GM23338 (cell line): Measurements from ENCODE around the gene NDST3. TPM values are rescaled to one million over a fixed set of nuclear protein-coding genes. Genes with fewer than 3 reads are reported as not detected.

Source experiments
- ATAC-seq: fragments of 200-7000 bp; cut with Tn5 transposase; 3 replicates; pipeline ENCODE4 v1.9.1; 2020
- DNase-seq: peaks from one replicate; pipeline ENCODE4 v3.0.0-alpha.2; 2015; ENCODE audit warnings: low spot score
- H2AFZ ChIP-seq: fragments of 200-600 bp; sonication (generic); 2 replicates; pipeline ENCODE4 v1.8.0; 2016; ENCODE audit warnings: antibody characterized with exemption, mild to moderate bottlenecking, moderate library complexity
- H3F3A ChIP-seq: fragments of 200-600 bp; sonication (generic); replicated peaks from 2 replicates; pipeline ENCODE4 v1.8.0; 2017; ENCODE audit warnings: antibody characterized with exemption, mixed run types, low read depth
- H3K27ac ChIP-seq: fragments of 200-600 bp; sonication (generic); 2 replicates; pipeline ENCODE4 v1.6.1; 2016; ENCODE audit warnings: low read depth
- H3K27me3 ChIP-seq: fragments of 200-600 bp; sonication (generic); 2 replicates; pipeline ENCODE4 v1.8.0; 2016; ENCODE audit warnings: mild to moderate bottlenecking, mixed run types, moderate library complexity; ENCODE audit not compliant: insufficient read depth
- H3K36me3 ChIP-seq: fragments of 200-600 bp; sonication (generic); 2 replicates; pipeline ENCODE4 v1.8.0; 2016; ENCODE audit warnings: mild to moderate bottlenecking; ENCODE audit not compliant: insufficient read depth
- H3K4me1 ChIP-seq: fragments of 200-600 bp; sonication (generic); 2 replicates; pipeline ENCODE4 v1.8.0; 2016; ENCODE audit warnings: mild to moderate bottlenecking, moderate library complexity; ENCODE audit not compliant: insufficient read depth
- H3K4me2 ChIP-seq: fragments of 200-600 bp; sonication (generic); 2 replicates; pipeline ENCODE4 v1.7.1; 2017; ENCODE audit warnings: mixed run types
- H3K4me3 ChIP-seq: fragments of 200-600 bp; sonication (generic); 2 replicates; pipeline ENCODE4 v1.6.1; 2016; ENCODE audit warnings: mixed run types
- H3K79me2 ChIP-seq: fragments of 200-600 bp; sonication (generic); replicated peaks from 2 replicates; pipeline ENCODE4 v1.8.0; 2017; ENCODE audit warnings: mild to moderate bottlenecking; ENCODE audit not compliant: insufficient read depth
- H3K9me2 ChIP-seq: fragments of 200-600 bp; sonication (generic); 2 replicates; pipeline ENCODE4 v1.8.0; 2017; ENCODE audit not compliant: insufficient read depth
- H4K20me1 ChIP-seq: fragments of 200-600 bp; sonication (generic); replicated peaks from 2 replicates; pipeline ENCODE4 v1.8.0; 2017; ENCODE audit warnings: mild to moderate bottlenecking; ENCODE audit not compliant: insufficient read depth
- H3K27ac Mint-ChIP-seq: 2 replicates; pipeline ENCODE4 v1.8.0; 2020; ENCODE audit warnings: inconsistent platforms, mild to moderate bottlenecking, moderate library complexity, mixed read lengths
- H3K27me3 Mint-ChIP-seq: 3 replicates; pipeline ENCODE4 v1.8.0; 2022; ENCODE audit warnings: low read depth, mild to moderate bottlenecking, moderate library complexity, mixed read lengths, inconsistent platforms; ENCODE audit not compliant: insufficient read depth, poor library complexity
- H3K36me3 Mint-ChIP-seq: 3 replicates; pipeline ENCODE4 v1.8.0; 2021; ENCODE audit warnings: low read depth, mild to moderate bottlenecking, inconsistent platforms, moderate library complexity, mixed read lengths
- H3K4me1 Mint-ChIP-seq: 3 replicates; pipeline ENCODE4 v1.8.0; 2020; ENCODE audit warnings: mild to moderate bottlenecking, inconsistent platforms, mixed read lengths
- H3K4me3 Mint-ChIP-seq: 3 replicates; pipeline ENCODE4 v1.8.0; 2021; ENCODE audit warnings: moderate library complexity, mild to moderate bottlenecking, inconsistent platforms, mixed read lengths
- H3K9me3 Mint-ChIP-seq: 3 replicates; pipeline ENCODE4 v1.8.0; 2020; ENCODE audit warnings: moderate library complexity, mild to moderate bottlenecking, inconsistent platforms, mixed read lengths
- CREB1 ChIP-seq: fragments of 250-450 bp; sonication (Bioruptor Pico); IDR thresholded peaks from 2 replicates; pipeline ENCODE4 v1.5.0; 2020; ENCODE audit warnings: low read depth, mild to moderate bottlenecking, moderate library complexity
- EZH2 ChIP-seq: fragments of 200-600 bp; sonication (generic); IDR thresholded peaks from one replicate; pipeline ENCODE4 v1.8.0; 2017; ENCODE audit warnings: antibody characterized with exemption, mild to moderate bottlenecking, low read depth; ENCODE audit not compliant: unreplicated experiment
- EZH2phosphoT487 ChIP-seq: fragments of 200-600 bp; sonication (generic); IDR thresholded peaks from one replicate; pipeline ENCODE4 v1.8.1; 2018; ENCODE audit warnings: antibody characterized with exemption; ENCODE audit not compliant: unreplicated experiment
- POLR2AphosphoS5 ChIP-seq: IDR thresholded peaks from 2 replicates; pipeline ENCODE4 v1.6.1; 2016; ENCODE audit warnings: antibody characterized with exemption, low read depth
- REST ChIP-seq: IDR thresholded peaks from one replicate; pipeline ENCODE4 v1.6.1; 2018; ENCODE audit warnings: antibody characterized with exemption; ENCODE audit not compliant: unreplicated experiment
- STAT1 ChIP-seq: IDR thresholded peaks from one replicate; pipeline ENCODE4 v1.6.1; 2016; ENCODE audit warnings: antibody characterized with exemption; ENCODE audit not compliant: unreplicated experiment
- ZNF114 ChIP-seq: fragments of 250-450 bp; sonication (Bioruptor Pico); IDR thresholded peaks from 2 replicates; pipeline ENCODE4 v1.5.0; 2020; ENCODE audit warnings: mild to moderate bottlenecking, moderate library complexity
- ZNF331 ChIP-seq: fragments of 250-450 bp; sonication (Bioruptor Pico); IDR thresholded peaks from 2 replicates; pipeline ENCODE4 v1.5.0; 2020; ENCODE audit warnings: low read depth, mild to moderate bottlenecking, moderate library complexity
- ZNF462 ChIP-seq: fragments of 250-450 bp; sonication (Bioruptor Pico); IDR thresholded peaks from 2 replicates; pipeline ENCODE4 v1.5.0; 2020; ENCODE audit warnings: mild to moderate bottlenecking, moderate library complexity
- polyA plus RNA-seq: library from polyadenylated mRNA; unstranded; fragments of >200 nt; fragmentation: Nextera tagmentation; extraction: Ambion mirVana; gene quantifications from 2 replicates; pipeline ENCODE4 v1.2.1, GENCODE V29; 2016
- total RNA-seq: library from RNA; depleted of rRNA; stranded (reverse); fragments of >200 nt; shearing (Covaris generic); gene quantifications from 2 replicates; pipeline ENCODE4 v1.2.3, GENCODE V29; 2014
- TF ChIP-seq, protein P1 (sequence below), 2 experiments: fragments of 200-600 bp in 1 of 2; sonication (generic) in 1 of 2; conservative IDR thresholded peaks; 2 replicates each; pipeline versions ENCODE4 v1.5.1 to v1.6.1; 2016 to 2017; ENCODE audit warnings: antibody characterized with exemption in 2 of 2, low read depth in 2 of 2, mild to moderate bottlenecking in 2 of 2, moderate library complexity in 1 of 2

NDST3 gene
- total and polyA plus RNA-seq, 2 experiments from 2014 or later, result 0.19 to 0.56 TPM

DNA sequence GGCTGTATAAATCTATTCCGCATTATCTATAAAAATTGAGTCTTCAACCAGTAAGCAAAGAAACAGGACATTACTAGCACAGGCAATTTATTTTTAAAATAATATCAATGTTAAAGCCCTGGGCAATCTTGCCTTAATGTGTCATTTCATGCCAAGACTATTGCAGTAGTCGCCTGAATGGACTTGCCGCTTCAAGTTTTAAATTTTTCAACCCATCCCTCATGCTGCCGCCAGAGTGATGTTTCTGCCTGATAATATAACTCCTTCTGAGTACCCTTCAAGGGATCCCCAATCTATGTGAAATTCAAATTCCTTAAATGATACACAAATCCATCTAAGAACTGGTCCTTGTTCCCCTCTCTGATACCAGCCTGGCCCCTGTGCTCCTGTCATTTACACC is 251.6 kb downstream of the NDST3 start:
- H3F3A ChIP-seq, result peaks cover 5% of the 10 kb centered on the region; the same call in 1 of the 2 replicates
- no peak for TF ChIP-seq CREB1 (CRISPR knock-in tag)
- TF ChIP-seq POLR2AphosphoS5, result no peak
- TF ChIP-seq EZH2, result no peak
- no peak for TF ChIP-seq REST
- DNase-seq (no peak), ATAC-seq (no peak)
- no peaks in the 10 kb centered on the region for H3K9me2 ChIP-seq
- Mint-ChIP-seq H3K27ac (no peak overlapping the region), H3K36me3 (peaks cover 11% of the 10 kb centered on the region; the same call in 2 of the 3 replicates), H3K27me3 (no peaks in the 10 kb centered on the region), H3K9me3 (no peaks in the 10 kb centered on the region), H3K4me1 (peaks cover 15% of the 10 kb centered on the region), H3K4me3 (no peak overlapping the region)
- no peak overlapping the region for H2AFZ ChIP-seq
- no peak overlapping the region for H3K4me2 ChIP-seq
- no peaks in the 10 kb centered on the region for H3K79me2 ChIP-seq
- no peaks in the 10 kb centered on the region for H3K36me3 ChIP-seq
- no peaks in the 10 kb centered on the region for H3K27me3 ChIP-seq
- H3K4me3 ChIP-seq, result no peak overlapping the region
- H3K27ac ChIP-seq, result no peak overlapping the region
- H4K20me1 ChIP-seq, result no peaks in the 10 kb centered on the region
- peaks cover 10% of the 10 kb centered on the region for H3K4me1 ChIP-seq

GRCh38 chr4:118286685-118287084 is 252.4 kb downstream of the NDST3 start:
- no peaks in the 10 kb centered on the region for H3K27me3 ChIP-seq
- H3K9me2 ChIP-seq, result no peaks in the 10 kb centered on the region
- peaks cover 7% of the 10 kb centered on the region; the same call in 1 of the 2 replicates for H3K4me1 ChIP-seq
- H3F3A ChIP-seq, result peaks cover 5% of the 10 kb centered on the region; the same call in 1 of the 2 replicates
- H3K4me2 ChIP-seq, result no peak overlapping the region
- no peaks in the 10 kb centered on the region for H3K79me2 ChIP-seq
- no peak overlapping the region for H2AFZ ChIP-seq
- H4K20me1 ChIP-seq, result no peaks in the 10 kb centered on the region
- H3K4me3 ChIP-seq, result no peak overlapping the region
- Mint-ChIP-seq H3K27ac (no peak overlapping the region), H3K9me3 (no peaks in the 10 kb centered on the region), H3K4me3 (no peak overlapping the region), H3K36me3 (peaks cover 4% of the 10 kb centered on the region; the same call in 2 of the 3 replicates), H3K4me1 (peaks cover 8% of the 10 kb centered on the region), H3K27me3 (peaks cover 3% of the 10 kb centered on the region)
- no peaks in the 10 kb centered on the region for H3K36me3 ChIP-seq
- ATAC-seq (no peak), DNase-seq (no peak)
- no peak overlapping the region for H3K27ac ChIP-seq
- no peak for TF ChIP-seq ZNF114 (CRISPR knock-in tag)
- TF ChIP-seq ZNF462 (CRISPR knock-in tag), result no peak
- no peak for TF ChIP-seq POLR2AphosphoS5
- TF ChIP-seq, protein P1, sequence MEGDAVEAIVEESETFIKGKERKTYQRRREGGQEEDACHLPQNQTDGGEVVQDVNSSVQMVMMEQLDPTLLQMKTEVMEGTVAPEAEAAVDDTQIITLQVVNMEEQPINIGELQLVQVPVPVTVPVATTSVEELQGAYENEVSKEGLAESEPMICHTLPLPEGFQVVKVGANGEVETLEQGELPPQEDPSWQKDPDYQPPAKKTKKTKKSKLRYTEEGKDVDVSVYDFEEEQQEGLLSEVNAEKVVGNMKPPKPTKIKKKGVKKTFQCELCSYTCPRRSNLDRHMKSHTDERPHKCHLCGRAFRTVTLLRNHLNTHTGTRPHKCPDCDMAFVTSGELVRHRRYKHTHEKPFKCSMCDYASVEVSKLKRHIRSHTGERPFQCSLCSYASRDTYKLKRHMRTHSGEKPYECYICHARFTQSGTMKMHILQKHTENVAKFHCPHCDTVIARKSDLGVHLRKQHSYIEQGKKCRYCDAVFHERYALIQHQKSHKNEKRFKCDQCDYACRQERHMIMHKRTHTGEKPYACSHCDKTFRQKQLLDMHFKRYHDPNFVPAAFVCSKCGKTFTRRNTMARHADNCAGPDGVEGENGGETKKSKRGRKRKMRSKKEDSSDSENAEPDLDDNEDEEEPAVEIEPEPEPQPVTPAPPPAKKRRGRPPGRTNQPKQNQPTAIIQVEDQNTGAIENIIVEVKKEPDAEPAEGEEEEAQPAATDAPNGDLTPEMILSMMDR (conservative IDR thresholded peaks at IDR 0.05; ENCODE audit: low read depth in 2 of 2), result no peak
- TF ChIP-seq ZNF331 (CRISPR knock-in tag), result no peak
- TF ChIP-seq STAT1, result no peak
- TF ChIP-seq EZH2phosphoT487, result no peak
- no peak for TF ChIP-seq CREB1 (CRISPR knock-in tag)
